ENCODE results near the gene PGC.

Gene PGC

GRCh38 chr6:41731561-41732086, 15.6 kb downstream of the PGC start:
- no peak for TF ChIP-seq CTCF (IDR thresholded peaks at IDR 0.05; ENCODE audit: extremely low read depth, missing control alignments)
- no peak for DNase-seq (ENCODE audit: low spot score)

- TF ChIP-seq CTCF (IDR thresholded peaks at IDR 0.05; ENCODE audit: extremely low read depth, missing control alignments) = no peak
- no peak for DNase-seq (ENCODE audit: low spot score)
Observed at GRCh38 chr6:41730531-41731436, 16.4 kb downstream of the PGC start.

DNA sequence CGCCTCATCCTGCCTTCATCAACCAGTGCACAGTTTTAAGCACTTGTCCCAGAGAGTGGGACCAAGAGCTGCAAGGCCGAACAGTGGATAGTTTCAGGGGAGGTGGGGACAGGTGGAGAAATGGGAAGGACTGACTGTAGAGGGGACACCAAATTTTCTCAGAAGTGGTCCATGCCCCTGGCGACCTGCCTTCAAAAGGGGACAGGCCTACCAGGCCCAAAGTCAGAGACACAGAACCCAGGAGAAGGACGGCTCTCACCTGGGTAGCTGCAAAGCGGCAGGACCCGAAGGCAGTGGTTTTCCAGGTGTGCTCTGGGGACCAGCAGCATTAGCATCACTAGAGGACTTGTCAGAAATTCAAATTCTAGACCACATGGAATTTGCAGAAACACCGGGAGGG, 17.6 kb downstream of the PGC start:
- no peak for DNase-seq (ENCODE audit: low spot score)
- TF ChIP-seq CTCF (IDR thresholded peaks at IDR 0.05; ENCODE audit: extremely low read depth, missing control alignments) = no peak

DNA sequence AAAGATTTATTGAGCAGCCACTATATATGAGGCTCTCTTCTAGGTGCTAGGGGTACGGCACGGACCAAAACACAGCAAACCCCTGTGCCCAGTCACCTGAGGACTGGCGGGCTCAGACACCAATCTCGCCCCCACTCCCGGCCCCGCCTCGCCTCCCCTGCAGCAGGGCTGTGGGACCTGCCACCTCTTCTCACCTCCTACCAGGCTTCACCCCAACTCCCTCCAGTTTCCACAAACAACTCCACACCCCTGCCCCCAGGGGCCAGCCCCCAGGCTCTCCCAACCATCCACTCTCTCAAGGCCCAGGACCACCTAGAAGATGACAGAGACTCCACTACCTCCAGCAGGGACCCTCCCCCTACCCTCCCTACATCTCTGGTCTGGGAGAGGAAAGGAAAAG, 18.2 kb downstream of the PGC start:
- DNase-seq (ENCODE audit: low spot score) = no peak

GRCh38 chr6:41728073-41728936, 18.9 kb downstream of the PGC start:
- no peak for TF ChIP-seq CTCF (IDR thresholded peaks at IDR 0.05; ENCODE audit: extremely low read depth, missing control alignments)
- no peak for DNase-seq (ENCODE audit: low spot score)

More for the DNA sequence above, 18.2 kb downstream of the PGC start:
- no peak for TF ChIP-seq CTCF (IDR thresholded peaks at IDR 0.05; ENCODE audit: extremely low read depth, missing control alignments)

DNA sequence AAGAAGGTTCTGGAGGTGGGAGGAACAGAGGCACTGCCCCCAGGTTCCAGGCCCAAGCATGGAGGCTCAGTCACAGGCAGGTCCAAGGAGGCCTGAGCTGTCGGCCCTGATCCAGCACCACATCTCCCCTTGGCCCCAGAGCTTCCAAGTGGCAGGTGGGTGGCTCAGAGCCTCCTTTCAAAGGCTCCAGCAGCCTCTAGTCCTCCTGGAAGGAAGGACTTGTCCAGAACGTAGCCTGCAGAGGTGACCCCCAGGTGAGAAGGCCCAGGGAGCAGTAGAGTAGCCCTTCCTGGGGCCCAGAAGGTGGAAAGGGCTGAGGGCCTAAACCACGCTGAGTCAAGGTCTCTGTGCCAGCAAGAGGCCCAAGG, 19.5 kb downstream of the PGC start:
- TF ChIP-seq CTCF (IDR thresholded peaks at IDR 0.05; ENCODE audit: extremely low read depth, missing control alignments) = no peak

DNA sequence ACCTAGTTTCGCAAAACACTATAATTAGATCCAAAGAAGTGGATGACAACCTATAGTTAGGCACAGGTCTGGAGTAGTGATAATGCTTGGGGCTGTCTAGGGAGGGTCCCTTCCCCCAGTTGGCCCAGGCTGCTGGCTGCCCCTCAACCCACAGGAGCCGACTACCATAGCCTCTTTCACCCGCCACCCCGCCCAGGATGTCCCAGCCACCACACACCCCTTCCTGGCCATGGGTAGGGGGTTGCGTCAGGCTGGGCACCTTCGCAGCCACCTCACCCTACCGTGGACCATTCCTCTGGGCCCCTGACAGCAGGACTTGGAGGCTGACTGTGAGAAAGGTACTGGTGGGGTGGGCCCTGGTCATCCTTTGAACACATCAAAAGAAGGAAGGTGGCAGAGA, 20.3 kb downstream of the PGC start:
- TF ChIP-seq CTCF (IDR thresholded peaks at IDR 0.05; ENCODE audit: extremely low read depth, missing control alignments) = no peak
- DNase-seq (ENCODE audit: low spot score) = no peak

More for the DNA sequence above, 19.5 kb downstream of the PGC start:
- DNase-seq (ENCODE audit: low spot score) = no peak

All from GM20000 (cell line).